Measurements from ENCODE around the gene FLT4. TPM values are rescaled to one million over a fixed set of nuclear protein-coding genes. Genes with fewer than 3 reads are reported as not detected.

FLT4 gene
- total RNA-seq, 1 experiment from 2014 or later, result 6.3 TPM

DNA sequence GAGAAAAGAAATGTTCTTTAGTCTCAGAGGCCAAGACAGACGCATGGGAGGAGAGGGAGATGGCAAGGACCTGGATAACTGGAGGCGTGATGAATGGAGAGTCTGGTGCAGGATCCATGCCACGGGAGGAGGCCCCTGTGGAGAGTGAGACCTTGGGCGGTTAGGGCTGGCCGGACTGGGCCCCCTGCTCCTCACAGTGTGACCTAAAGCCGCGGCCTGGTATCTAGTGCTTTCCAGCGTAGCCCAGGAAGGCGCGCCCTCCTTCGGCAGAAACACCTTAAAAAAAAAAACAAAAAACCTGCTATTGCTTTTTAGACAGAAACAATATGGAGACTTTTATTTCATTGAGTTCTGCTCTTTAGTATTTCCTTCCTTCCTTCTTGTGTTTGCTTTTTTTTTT is 91.2 kb downstream of the FLT4 start:
- peaks cover 4% of the 10 kb centered on the region; the same call in 1 of the 2 replicates for H3K79me2 ChIP-seq (ENCODE audit: insufficient read depth, low read length)
- no peak overlapping the region for H2BK120ac ChIP-seq (ENCODE audit: low read depth, low read length, poor library complexity, severe bottlenecking)
- H2BK12ac ChIP-seq (ENCODE audit: insufficient read length, low read depth, low read length), result no peak overlapping the region
- no peak overlapping the region for H4K91ac ChIP-seq (ENCODE audit: insufficient read length, low read depth, low read length)
- H3K56ac ChIP-seq (ENCODE audit: insufficient read length, low read depth, low read length), result no peak overlapping the region
- no peak for TF ChIP-seq CTCF (conservative IDR thresholded peaks at IDR 0.05)
- no CpG with 5 or more reads among the region's 11 CpGs for WGBS (ENCODE audit: extremely low coverage, insufficient read length, low lambda C conversion rate)
- H2BK5ac ChIP-seq (ENCODE audit: insufficient read length, low read length), result no peak overlapping the region
- peaks cover 26 to 72% (median 61%) of the 10 kb centered on the region in 3 experiments; a peak in 6 of 7 replicates for H3K36me3 Mint-ChIP-seq (ENCODE audit: insufficient read depth in 1 of 3, low read depth in 3 of 3)
- H3K79me1 ChIP-seq (ENCODE audit: insufficient read depth, low read depth, low read length, poor library complexity, severe bottlenecking), result peaks cover 6% of the 10 kb centered on the region
- no peak overlapping the region for H3K4me3 Mint-ChIP-seq
- no peak overlapping the region for H3K27ac ChIP-seq (ENCODE audit: insufficient read length, low read depth, low read length)
- H3T11ph ChIP-seq (ENCODE audit: low read length), result no peak overlapping the region
- H3K4me2 ChIP-seq (ENCODE audit: insufficient read depth, insufficient read length, low read length), result no peak overlapping the region
- no peaks in the 10 kb centered on the region for H3K27me3 ChIP-seq (ENCODE audit: insufficient read depth, low read length)
- H3K4ac ChIP-seq (ENCODE audit: low read depth, low read length), result no peak overlapping the region
- H3K23ac ChIP-seq (ENCODE audit: insufficient read length, low read depth, low read length), result no peak overlapping the region
- H4K20me1 ChIP-seq (ENCODE audit: control insufficient read depth, insufficient read depth, insufficient read length), result no peaks in the 10 kb centered on the region
- no peak overlapping the region for H2AK5ac ChIP-seq (ENCODE audit: insufficient read length, low read length)
- no peak overlapping the region for H4K5ac ChIP-seq (ENCODE audit: insufficient read length, low read depth, low read length)
- H2BK20ac ChIP-seq (ENCODE audit: low read depth, low read length, poor library complexity, severe bottlenecking), result no peak overlapping the region
- no peaks in the 10 kb centered on the region for H3K27me3 Mint-ChIP-seq (ENCODE audit: low read depth)
- H2BK15ac ChIP-seq (ENCODE audit: low read depth, low read length), result no peak overlapping the region
- no peak for DNase-seq
- H3K9me3 ChIP-seq (ENCODE audit: control insufficient read depth, low read depth, low read length), result no peaks in the 10 kb centered on the region
- H3K4me1 ChIP-seq (ENCODE audit: insufficient read depth, low read length), result no peaks in the 10 kb centered on the region
- H4K8ac ChIP-seq (replicated peaks; ENCODE audit: insufficient read length, low read depth, low read length), result no peak overlapping the region
- no peak overlapping the region for H2AFZ ChIP-seq (ENCODE audit: low read length)
- H3K14ac ChIP-seq (ENCODE audit: insufficient read depth, low read length), result no peak overlapping the region
- H3K9ac ChIP-seq (ENCODE audit: extremely low read depth, insufficient read length, low read length), result no peak overlapping the region
- no peaks in the 10 kb centered on the region for H3K23me2 ChIP-seq (ENCODE audit: insufficient read length, low read depth, low read length, poor library complexity, severe bottlenecking)
- peak overlapping the region in 2 of 3 experiments; percentile 53 to 54; a peak in 1 of 7 replicates for H3K27ac Mint-ChIP-seq
- H3K4me1 Mint-ChIP-seq, result peaks cover 4 to 5% of the 10 kb centered on the region in 2 experiments; a peak in 2 of 4 replicates
- no peaks in the 10 kb centered on the region for H3K9me3 Mint-ChIP-seq
- no peak overlapping the region for H3K18ac ChIP-seq (ENCODE audit: insufficient read length, low read depth, low read length)

Measured in H9 (cell line).